Sigmoid colon (tissue), 4 donors: ENCODE measurements around the gene ZBTB4.

ENCODE experiments used
- EP300 ChIP-seq, 4 donors: sonication (generic); formaldehyde crosslinking; IDR thresholded peaks; one replicate each; pipeline ENCODE4 v1.6.1; 2017; ENCODE audit warnings: antibody characterized with exemption in 4 of 4
- POLR2A ChIP-seq, 2 donors: fragments of 450-650 bp; IDR thresholded peaks; one replicate each; pipeline ENCODE4 v1.6.1; 2016; ENCODE audit warnings: antibody characterized with exemption in 2 of 2, mild to moderate bottlenecking in 2 of 2, moderate library complexity in 2 of 2
- POLR2AphosphoS5 ChIP-seq, 4 donors: sonication (generic); formaldehyde crosslinking; IDR thresholded peaks; one replicate each; pipeline ENCODE4 v1.6.1; 2017; ENCODE audit warnings: antibody characterized with exemption in 4 of 4
- TF ChIP-seq, protein P1 (sequence below), 4 experiments: fragments of 450-650 bp in 3 of 4; fragments of 200-600 bp in 1 of 4; IDR thresholded peaks; one replicate each; pipeline ENCODE4 v1.5.1; 2016 to 2019; ENCODE audit warnings: antibody characterized with exemption in 4 of 4, mild to moderate bottlenecking in 3 of 4, moderate library complexity in 2 of 4

DNA sequence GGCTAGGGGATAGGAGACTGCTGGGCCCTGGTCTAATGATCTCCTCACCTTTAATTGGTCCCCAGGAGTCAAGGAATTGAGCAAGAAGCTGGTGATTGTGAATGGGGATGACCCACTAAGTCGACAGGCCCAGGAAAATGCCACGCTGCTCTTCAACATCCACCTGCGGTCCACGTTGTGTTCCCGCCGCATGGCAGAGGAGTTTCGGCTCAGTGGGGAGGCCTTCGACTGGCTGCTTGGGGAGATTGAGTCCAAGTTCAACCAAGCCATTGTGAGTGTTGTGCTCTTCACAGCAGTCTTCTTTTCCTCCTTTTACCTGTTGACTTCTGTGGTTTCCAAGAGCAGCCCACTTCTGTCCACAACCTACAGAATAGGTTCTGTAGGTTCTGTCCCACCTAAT is 24.1 kb upstream of the ZBTB4 start:
- TF ChIP-seq POLR2A (IDR thresholded peaks at IDR 0.05): no peak
- TF ChIP-seq, protein P1, sequence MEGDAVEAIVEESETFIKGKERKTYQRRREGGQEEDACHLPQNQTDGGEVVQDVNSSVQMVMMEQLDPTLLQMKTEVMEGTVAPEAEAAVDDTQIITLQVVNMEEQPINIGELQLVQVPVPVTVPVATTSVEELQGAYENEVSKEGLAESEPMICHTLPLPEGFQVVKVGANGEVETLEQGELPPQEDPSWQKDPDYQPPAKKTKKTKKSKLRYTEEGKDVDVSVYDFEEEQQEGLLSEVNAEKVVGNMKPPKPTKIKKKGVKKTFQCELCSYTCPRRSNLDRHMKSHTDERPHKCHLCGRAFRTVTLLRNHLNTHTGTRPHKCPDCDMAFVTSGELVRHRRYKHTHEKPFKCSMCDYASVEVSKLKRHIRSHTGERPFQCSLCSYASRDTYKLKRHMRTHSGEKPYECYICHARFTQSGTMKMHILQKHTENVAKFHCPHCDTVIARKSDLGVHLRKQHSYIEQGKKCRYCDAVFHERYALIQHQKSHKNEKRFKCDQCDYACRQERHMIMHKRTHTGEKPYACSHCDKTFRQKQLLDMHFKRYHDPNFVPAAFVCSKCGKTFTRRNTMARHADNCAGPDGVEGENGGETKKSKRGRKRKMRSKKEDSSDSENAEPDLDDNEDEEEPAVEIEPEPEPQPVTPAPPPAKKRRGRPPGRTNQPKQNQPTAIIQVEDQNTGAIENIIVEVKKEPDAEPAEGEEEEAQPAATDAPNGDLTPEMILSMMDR (IDR thresholded peaks at IDR 0.05): no peak
- no peak for TF ChIP-seq POLR2AphosphoS5 (IDR thresholded peaks at IDR 0.05)
- no peak for TF ChIP-seq EP300 (IDR thresholded peaks at IDR 0.05)
